KMS-11 (cell line): ENCODE results near the gene PEX6.

Experiments
- H2AFZ ChIP-seq: fragments of 200-600 bp; sonication (generic); 2 replicates; pipeline ENCODE4 v1.6.1; 2016; ENCODE audit warnings: antibody characterized with exemption, mixed run types, low read depth
- H3K27ac ChIP-seq: fragments of 200-600 bp; sonication (generic); 2 replicates; pipeline ENCODE4 v1.6.1; 2016; ENCODE audit warnings: mild to moderate bottlenecking, mixed run types
- H3K27me3 ChIP-seq: fragments of 200-600 bp; sonication (generic); 2 replicates; pipeline ENCODE4 v1.6.1; 2017; ENCODE audit warnings: mild to moderate bottlenecking, low read depth, mixed run types, moderate library complexity; ENCODE audit not compliant: insufficient read depth
- H3K36me3 ChIP-seq: fragments of 200-600 bp; sonication (generic); 2 replicates; pipeline ENCODE4 v1.6.1; 2017; ENCODE audit warnings: mild to moderate bottlenecking, mixed run types; ENCODE audit not compliant: insufficient read depth
- H3K4me1 ChIP-seq: fragments of 200-600 bp; sonication (generic); 2 replicates; pipeline ENCODE4 v1.6.1; 2016; ENCODE audit warnings: mild to moderate bottlenecking, low read depth, mixed run types; ENCODE audit not compliant: poor library complexity, severe bottlenecking
- H3K4me2 ChIP-seq: fragments of 200-600 bp; sonication (generic); 2 replicates; pipeline ENCODE4 v1.7.0; 2016; ENCODE audit warnings: mild to moderate bottlenecking, mixed run types
- H3K4me3 ChIP-seq: fragments of 200-600 bp; sonication (generic); IDR thresholded peaks from 2 replicates; pipeline ENCODE4 v1.6.1; 2017; ENCODE audit warnings: low read depth, low read length, mixed read lengths; ENCODE audit not compliant: insufficient read depth
- H3K79me2 ChIP-seq: fragments of 200-600 bp; sonication (generic); 2 replicates; pipeline ENCODE4 v1.6.1; 2016; ENCODE audit warnings: low read depth, mixed run types; ENCODE audit not compliant: insufficient read depth
- H3K9ac ChIP-seq: fragments of 200-600 bp; sonication (generic); 2 replicates; pipeline ENCODE4 v1.6.1; 2016; ENCODE audit warnings: mild to moderate bottlenecking, mixed run types
- H4K20me1 ChIP-seq: fragments of 200-600 bp; sonication (generic); 2 replicates; pipeline ENCODE4 v1.6.1; 2016; ENCODE audit warnings: mild to moderate bottlenecking, mixed run types; ENCODE audit not compliant: insufficient read depth
- TF ChIP-seq, protein P1 (sequence below): fragments of 200-600 bp; sonication (generic); conservative IDR thresholded peaks from 2 replicates; pipeline ENCODE4 v1.6.1; 2017; ENCODE audit warnings: low read depth, mild to moderate bottlenecking, antibody characterized with exemption, low read length, moderate library complexity, mixed read lengths

The PEX6 gene

GRCh38 chr6:42987533-42988451 is 8.8 kb upstream of the PEX6 start:
- H3K27ac ChIP-seq: no peak overlapping the region
- 0 out of 2 replicates have a peak, but pooled peaks cover 5% of the 10 kb centered on the region for H3K79me2 ChIP-seq
- no peak overlapping the region for H2AFZ ChIP-seq
- H3K27me3 ChIP-seq: no peaks in the 10 kb centered on the region
- no peak overlapping the region for H3K9ac ChIP-seq
- no peaks in the 10 kb centered on the region for H4K20me1 ChIP-seq
- H3K4me3 ChIP-seq: no peak overlapping the region
- H3K36me3 ChIP-seq: no peaks in the 10 kb centered on the region
- TF ChIP-seq, protein P1, sequence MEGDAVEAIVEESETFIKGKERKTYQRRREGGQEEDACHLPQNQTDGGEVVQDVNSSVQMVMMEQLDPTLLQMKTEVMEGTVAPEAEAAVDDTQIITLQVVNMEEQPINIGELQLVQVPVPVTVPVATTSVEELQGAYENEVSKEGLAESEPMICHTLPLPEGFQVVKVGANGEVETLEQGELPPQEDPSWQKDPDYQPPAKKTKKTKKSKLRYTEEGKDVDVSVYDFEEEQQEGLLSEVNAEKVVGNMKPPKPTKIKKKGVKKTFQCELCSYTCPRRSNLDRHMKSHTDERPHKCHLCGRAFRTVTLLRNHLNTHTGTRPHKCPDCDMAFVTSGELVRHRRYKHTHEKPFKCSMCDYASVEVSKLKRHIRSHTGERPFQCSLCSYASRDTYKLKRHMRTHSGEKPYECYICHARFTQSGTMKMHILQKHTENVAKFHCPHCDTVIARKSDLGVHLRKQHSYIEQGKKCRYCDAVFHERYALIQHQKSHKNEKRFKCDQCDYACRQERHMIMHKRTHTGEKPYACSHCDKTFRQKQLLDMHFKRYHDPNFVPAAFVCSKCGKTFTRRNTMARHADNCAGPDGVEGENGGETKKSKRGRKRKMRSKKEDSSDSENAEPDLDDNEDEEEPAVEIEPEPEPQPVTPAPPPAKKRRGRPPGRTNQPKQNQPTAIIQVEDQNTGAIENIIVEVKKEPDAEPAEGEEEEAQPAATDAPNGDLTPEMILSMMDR: no peak
- peaks cover 6% of the 10 kb centered on the region for H3K4me1 ChIP-seq
- H3K4me2 ChIP-seq: no peak overlapping the region

GRCh38 chr6:42984924-42985475 is 6.0 kb upstream of the PEX6 start:
- no peaks in the 10 kb centered on the region for H3K27me3 ChIP-seq
- peak overlapping the region; percentile 65 for H2AFZ ChIP-seq
- H3K9ac ChIP-seq: peak overlapping the region; percentile 56; the same call in 1 of the 2 replicates
- H3K4me2 ChIP-seq: peak overlapping the region; percentile 91
- no peaks in the 10 kb centered on the region for H3K36me3 ChIP-seq
- H3K79me2 ChIP-seq: 0 out of 2 replicates have a peak, but pooled peaks cover 5% of the 10 kb centered on the region
- TF ChIP-seq, protein P1: no peak
- H3K4me3 ChIP-seq: no peak overlapping the region
- H3K27ac ChIP-seq: no peak overlapping the region
- peaks cover 9% of the 10 kb centered on the region for H3K4me1 ChIP-seq
- no peaks in the 10 kb centered on the region for H4K20me1 ChIP-seq

GRCh38 chr6:42984001-42984923 is 5.3 kb upstream of the PEX6 start, which contains the start of gene PPP2R5D:
TSS of gene PPP2R5D (plus strand) at chr6:42984570. CDS start at chr6:42984678, 108 bp downstream.
- Histone ChIP-seq H3K36me3 (no peaks in the 10 kb centered on the region), H3K4me3 (no peak within 1 kb of the TSS), H3K4me2 (peak within 1 kb of the TSS; percentile 91), H3K27ac (0 out of 2 replicates have a peak within 1 kb of the TSS, but pooled peaks have one; percentile 4), H4K20me1 (no peaks in the 10 kb centered on the region), H3K4me1 (peaks cover 11% of the 10 kb centered on the region), H3K27me3 (no peaks in the 10 kb centered on the region), H3K9ac (peak within 1 kb of the TSS; percentile 56; the same call in 1 of the 2 replicates), H3K79me2 (0 out of 2 replicates have a peak, but pooled peaks cover 5% of the 10 kb centered on the region), H2AFZ (peak within 1 kb of the TSS; percentile 65)
- TF ChIP-seq, protein P1: no peak

DNA sequence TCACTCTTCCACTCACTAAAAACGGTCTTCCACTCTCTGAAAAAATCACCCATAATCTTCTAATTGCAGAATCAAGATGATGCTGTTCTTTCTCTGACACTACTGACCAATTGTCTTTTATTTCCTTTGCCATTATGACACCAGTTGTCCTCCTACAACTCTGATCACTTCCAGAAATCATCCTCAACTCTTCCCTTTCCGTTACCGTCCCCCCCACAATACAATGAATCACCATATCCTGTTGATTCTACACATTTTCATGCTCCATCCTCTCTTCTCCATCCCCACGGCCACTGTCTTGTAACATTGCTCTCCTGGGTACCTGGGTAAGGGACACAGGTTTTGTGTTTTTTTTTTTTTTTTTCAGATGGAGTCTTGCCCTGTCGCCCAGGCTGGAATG is 2.9 kb upstream of the PEX6 start:
- no peak overlapping the region for H2AFZ ChIP-seq
- no peaks in the 10 kb centered on the region for H3K27me3 ChIP-seq
- H3K36me3 ChIP-seq: no peaks in the 10 kb centered on the region
- no peaks in the 10 kb centered on the region for H4K20me1 ChIP-seq
- H3K4me2 ChIP-seq: no peak overlapping the region
- H3K4me3 ChIP-seq: no peak overlapping the region
- H3K9ac ChIP-seq: no peak overlapping the region
- H3K4me1 ChIP-seq: peaks cover 20% of the 10 kb centered on the region
- H3K27ac ChIP-seq: no peak overlapping the region
- H3K79me2 ChIP-seq: peaks cover 16% of the 10 kb centered on the region
- TF ChIP-seq, protein P1: no peak
